Fibroblast of lung (primary cell): ENCODE measurements around the gene IDI1. TPM values are rescaled to one million over a fixed set of nuclear protein-coding genes. Genes with fewer than 3 reads are reported as not detected.

Source experiments
- DNase-seq, 2 donors: peaks; one replicate each; pipeline versions ENCODE4 v3.0.0 to v3.0.0-alpha.2; 2010; ENCODE audit warnings: low read depth in 2 of 2
- H2AFZ ChIP-seq: 2 replicates; pipeline ENCODE4 v1.5.1; 2012; ENCODE audit warnings: low read length, control low read depth, inconsistent platforms
- H3K27ac ChIP-seq: 2 replicates; pipeline ENCODE4 v1.5.1; 2011; ENCODE audit warnings: low read length, control low read depth; ENCODE audit not compliant: insufficient read depth
- H3K27me3 ChIP-seq: 2 replicates; pipeline ENCODE4 v1.5.1; 2011; ENCODE audit warnings: mild to moderate bottlenecking, low read length; ENCODE audit not compliant: control insufficient read depth, insufficient read depth
- H3K36me3 ChIP-seq: 2 replicates; pipeline ENCODE4 v1.5.1; 2011; ENCODE audit warnings: low read length; ENCODE audit not compliant: control insufficient read depth, insufficient read depth
- H3K4me1 ChIP-seq: 2 replicates; pipeline ENCODE4 v1.5.1; 2011; ENCODE audit warnings: low read length; ENCODE audit not compliant: control insufficient read depth, insufficient read depth; ENCODE audit errors: extremely low read depth
- H3K4me2 ChIP-seq: 2 replicates; pipeline ENCODE4 v1.5.1; 2011; ENCODE audit warnings: low read length, control low read depth; ENCODE audit not compliant: insufficient read depth; ENCODE audit errors: extremely low read depth
- H3K4me3 ChIP-seq, 4 experiments: fragments of 200-600 bp in 1 of 4; sonication (generic) in 1 of 4; replicated peaks in 1 of 4; 2 replicates each; pipeline ENCODE4 v1.5.1; 2011 to 2016; ENCODE audit warnings: low read length in 4 of 4, low read depth in 3 of 4, mild to moderate bottlenecking in 3 of 4, control low read depth in 2 of 4, inconsistent platforms in 1 of 4, mixed read lengths in 1 of 4; ENCODE audit not compliant: insufficient read depth in 1 of 4; ENCODE audit errors: control extremely low read depth in 1 of 4
- H3K79me2 ChIP-seq: 2 replicates; pipeline ENCODE4 v1.5.1; 2012; ENCODE audit warnings: mild to moderate bottlenecking, low read length, inconsistent platforms; ENCODE audit not compliant: control insufficient read depth, insufficient read depth
- H3K9ac ChIP-seq: 2 replicates; pipeline ENCODE4 v1.5.1; 2011; ENCODE audit warnings: mild to moderate bottlenecking, low read length, control low read depth; ENCODE audit not compliant: insufficient read depth
- H3K9me3 ChIP-seq: 2 replicates; pipeline ENCODE4 v1.5.1; 2012; ENCODE audit warnings: low read depth, low read length; ENCODE audit not compliant: control insufficient read depth, insufficient read depth
- H4K20me1 ChIP-seq: 2 replicates; pipeline ENCODE4 v1.5.1; 2011; ENCODE audit warnings: low read length; ENCODE audit not compliant: control insufficient read depth, insufficient read depth; ENCODE audit errors: extremely low read depth
- CTCF ChIP-seq, 2 donors: IDR thresholded peaks in 1 of 2; conservative IDR thresholded peaks in 1 of 2; 1 replicate in 1 of 2; 2 replicates in 1 of 2; pipeline ENCODE4 v1.5.1; 2011 to 2012; ENCODE audit warnings: low read length in 2 of 2, control low read depth in 1 of 2, inconsistent platforms in 1 of 2, low read depth in 1 of 2, mild to moderate bottlenecking in 1 of 2
- EZH2 ChIP-seq: IDR thresholded peaks from 2 replicates; pipeline ENCODE4 v1.5.1; 2012; ENCODE audit warnings: low read length, control low read depth, mild to moderate bottlenecking; ENCODE audit errors: missing control alignments
- polyA plus RNA-seq, 2 donors: library from polyadenylated mRNA; depleted of rRNA in 1 of 2; stranded (reverse) in 1 of 2; unstranded in 1 of 2; fragments of >200 nt; gene quantifications; 2 replicates each; pipeline ENCODE4 v1.2.1, GENCODE V29; 2011 to 2012; ENCODE audit warnings: missing spikeins in 1 of 2
- total RNA-seq: library from RNA; depleted of rRNA; stranded (reverse); fragments of >200 nt; gene quantifications from 2 replicates; pipeline ENCODE4 v1.2.1, GENCODE V29; 2014

Gene IDI1
- total and polyA plus RNA-seq, 2 donors (not counting 1 experiment from before 2014, with no cell fraction given): 156 to 202 TPM

- Histone ChIP-seq H3K9me3 (no peaks in the 10 kb centered on the region), H3K4me2 (peak overlapping the region; percentile 32), H3K9ac (no peak overlapping the region), H4K20me1 (peaks cover 1% of the 10 kb centered on the region), H3K4me1 (no peaks in the 10 kb centered on the region), H3K27ac (no peak overlapping the region), H3K27me3 (no peaks in the 10 kb centered on the region), H3K79me2 (peaks cover 42% of the 10 kb centered on the region), H3K4me3 (no peak overlapping the region), H3K36me3 (peaks cover 5% of the 10 kb centered on the region), H2AFZ (no peak overlapping the region)
- TF ChIP-seq CTCF (conservative IDR thresholded peaks at IDR 0.05 in 1 of 2, IDR thresholded peaks at IDR 0.05 in 1 of 2; ENCODE audit: low read depth in 1 of 2, low read length in 2 of 2) (no peak), EZH2 (no peak)
- DNase-seq: no peak
These were observed 4.8 kb downstream of the IDI1 start for GRCh38 chr10:1044146-1044545.

GRCh38 chr10:1043532-1043995 lies 5.4 kb downstream of the IDI1 start:
- Histone ChIP-seq H3K4me1 (no peaks in the 10 kb centered on the region), H3K27ac (no peak overlapping the region), H3K9ac (no peak overlapping the region), H3K4me2 (no peak overlapping the region), H2AFZ (no peak overlapping the region), H3K79me2 (peaks cover 42% of the 10 kb centered on the region), H3K36me3 (peaks cover 5% of the 10 kb centered on the region), H4K20me1 (peaks cover 1% of the 10 kb centered on the region), H3K27me3 (no peaks in the 10 kb centered on the region), H3K4me3 (no peak overlapping the region), H3K9me3 (no peaks in the 10 kb centered on the region)
- no peak for DNase-seq
- TF ChIP-seq CTCF (conservative IDR thresholded peaks at IDR 0.05 in 1 of 2, IDR thresholded peaks at IDR 0.05 in 1 of 2; ENCODE audit: low read depth in 1 of 2, low read length in 2 of 2): no peak
- TF ChIP-seq EZH2: no peak

GRCh38 chr10:1041514-1041913 lies 7.4 kb downstream of the IDI1 start:
- TF ChIP-seq EZH2: no peak
- no peak for TF ChIP-seq CTCF (conservative IDR thresholded peaks at IDR 0.05 in 1 of 2, IDR thresholded peaks at IDR 0.05 in 1 of 2; ENCODE audit: low read depth in 1 of 2, low read length in 2 of 2)
- H4K20me1 ChIP-seq: peaks cover 1% of the 10 kb centered on the region
- no peak overlapping the region for H3K4me2 ChIP-seq
- H3K79me2 ChIP-seq: peaks cover 30% of the 10 kb centered on the region
- H3K27ac ChIP-seq: no peak overlapping the region
- H3K9me3 ChIP-seq: no peaks in the 10 kb centered on the region
- peaks cover 5% of the 10 kb centered on the region for H3K36me3 ChIP-seq
- H3K9ac ChIP-seq: no peak overlapping the region
- H2AFZ ChIP-seq: no peak overlapping the region
- no peak overlapping the region for H3K4me3 ChIP-seq
- no peaks in the 10 kb centered on the region for H3K4me1 ChIP-seq
- H3K27me3 ChIP-seq: no peaks in the 10 kb centered on the region
- DNase-seq: no peak
